GM12891 (cell line): Measurements from ENCODE around the gene RUBCN.
"Not testable (repeated sequence)": the region's sequence is repeated elsewhere in the genome, so short reads cannot be mapped to it uniquely, and the experiment has no call there.

Experiments used
- PAX5 ChIP-seq: IDR thresholded peaks from 2 replicates; pipeline ENCODE4 v1.6.1; 2011; ENCODE audit warnings: low read length, moderate library complexity, mild to moderate bottlenecking; ENCODE audit not compliant: insufficient read depth, severe bottlenecking
- POLR2A ChIP-seq: IDR thresholded peaks from 2 replicates; pipeline ENCODE4 v1.6.1; 2011; ENCODE audit warnings: low read depth, low read length, control low read depth
- POLR2AphosphoS5 ChIP-seq: IDR thresholded peaks from 2 replicates; pipeline ENCODE4 v1.6.1; 2011; ENCODE audit warnings: low read depth, low read length, control low read depth
- POU2F2 ChIP-seq: IDR thresholded peaks from 2 replicates; pipeline ENCODE4 v1.6.1; 2011; ENCODE audit warnings: low read depth, mild to moderate bottlenecking, control low read depth, low read length, moderate library complexity
- SPI1 ChIP-seq: IDR thresholded peaks from 2 replicates; pipeline ENCODE4 v1.6.1; 2011; ENCODE audit warnings: low read depth, low read length, control low read depth
- TAF1 ChIP-seq: IDR thresholded peaks from 2 replicates; pipeline ENCODE4 v1.6.1; 2011; ENCODE audit warnings: low read depth, low read length, control low read depth

DNA sequence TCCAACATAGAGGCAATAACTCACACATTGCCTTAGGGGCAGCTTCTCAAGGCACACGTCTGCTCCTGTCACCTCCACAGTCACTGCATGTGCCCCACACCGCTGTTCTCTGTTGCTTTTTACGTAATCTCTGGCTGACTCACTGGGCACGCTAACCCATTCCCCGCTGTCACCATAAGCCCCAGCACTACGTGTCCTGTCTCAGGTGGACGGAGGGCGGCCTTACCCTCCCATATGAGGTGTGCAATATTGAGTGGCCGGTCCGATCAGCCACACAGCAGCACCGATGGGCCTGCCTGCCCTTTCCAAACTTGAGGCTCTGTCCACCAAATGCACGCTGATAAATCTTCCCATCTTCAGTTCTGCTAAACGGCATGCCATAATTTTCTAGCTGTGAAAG is 115.2 kb downstream of the RUBCN start:
- TF ChIP-seq POLR2A, TAF1, POLR2AphosphoS5, POU2F2, PAX5, SPI1: not testable (repeated sequence)
